A549 (cell line): ENCODE measurements around the gene ZNF443. TPM values are rescaled to one million over a fixed set of nuclear protein-coding genes. Genes with fewer than 3 reads are reported as not detected.

ENCODE experiments used
- ATAC-seq, 2 experiments: fragments of 200-7000 bp in 1 of 2; fragments of >200 bp in 1 of 2; cut with Nextera tagmentation in 1 of 2; cut with Tn5 transposase in 1 of 2; 3 replicates each; pipeline versions ENCODE4 v1.8.0 to v1.9.1; 2018 to 2020; ENCODE audit warnings: mild to moderate bottlenecking in 1 of 2, moderate library complexity in 1 of 2
- CTCF ChIA-PET: fragments of 300-600 bp; sonication (Branson Sonifier 250); formaldehyde crosslinking; extraction: SDS; loops from one replicate; lab custom pipeline; 2021; ENCODE audit warnings: antibody characterized with exemption, inconsistent platforms; lab: Yijun Ruan, JAX
- POLR2A ChIA-PET: fragments of 350-600 bp; formaldehyde crosslinking; extraction: SDS; loops from one replicate; lab custom pipeline; 2021; ENCODE audit warnings: antibody characterized with exemption, inconsistent platforms; lab: Yijun Ruan, JAX
- DNase-seq, 2 experiments: peaks; one replicate each; pipeline versions ENCODE4 v3.0.0 to v3.0.0-alpha.2; 2011 to 2016; ENCODE audit warnings: low read depth in 1 of 2, low spot score in 1 of 2
- FAIRE-seq: peaks from 2 replicates; lab custom pipeline; 2011; peaks lifted over from hg19 to GRCh38; lab: Jason Lieb, UNC
- H3K27ac ChIP-seq, 2 experiments: fragments of >200 bp; sonication (Bioruptor Twin); formaldehyde crosslinking; 3 replicates each; pipeline ENCODE4 v1.5.1; 2016 to 2017
- H3K4me1 ChIP-seq: fragments of >200 bp; sonication (Bioruptor Twin); formaldehyde crosslinking; 3 replicates; pipeline ENCODE4 v1.6.1; 2016
- H3K4me2 ChIP-seq: fragments of >200 bp; sonication (Bioruptor Twin); formaldehyde crosslinking; 3 replicates; pipeline ENCODE4 v1.6.1; 2016
- H3K4me3 ChIP-seq: fragments of >200 bp; sonication (Bioruptor Twin); formaldehyde crosslinking; 3 replicates; pipeline ENCODE4 v1.5.1; 2016
- H3K9me3 ChIP-seq: fragments of >200 bp; sonication (Bioruptor Twin); formaldehyde crosslinking; 3 replicates; pipeline ENCODE4 v1.6.1; 2016
- BHLHE40 ChIP-seq: IDR thresholded peaks from 2 replicates; pipeline ENCODE4 v1.6.1; 2012; ENCODE audit warnings: low read depth, low read length, inconsistent platforms
- GATA3 ChIP-seq: IDR thresholded peaks from 2 replicates; pipeline ENCODE4 v1.6.1; 2012; ENCODE audit warnings: borderline replicate concordance
- KDM5A ChIP-seq: fragments of 200-600 bp; sonication (generic); IDR thresholded peaks from 2 replicates; pipeline ENCODE4 v1.6.1; 2016; ENCODE audit warnings: antibody characterized with exemption, mild to moderate bottlenecking
- MYC ChIP-seq: IDR thresholded peaks from 2 replicates; pipeline ENCODE4 v1.6.1; 2012; ENCODE audit warnings: mild to moderate bottlenecking, inconsistent platforms, low read length, improper control_type of control experiment, borderline replicate concordance
- NR3C1 ChIP-seq: fragments of >200 bp; sonication (Bioruptor Twin); formaldehyde crosslinking; IDR thresholded peaks from 3 replicates; pipeline ENCODE4 v1.6.1; 2017
- PHF8 ChIP-seq: fragments of 200-600 bp; sonication (generic); IDR thresholded peaks from 2 replicates; pipeline ENCODE4 v1.6.1; 2016; ENCODE audit warnings: low read depth, mild to moderate bottlenecking, antibody characterized with exemption, moderate library complexity, borderline replicate concordance
- POLR2A ChIP-seq: IDR thresholded peaks from 2 replicates; pipeline ENCODE4 v1.6.1; 2012; ENCODE audit warnings: mild to moderate bottlenecking, low read length
- RFX5 ChIP-seq: fragments of 450-650 bp; IDR thresholded peaks from 2 replicates; pipeline ENCODE4 v1.7.1; 2014; ENCODE audit warnings: antibody characterized with exemption, mild to moderate bottlenecking, moderate library complexity
- SMC3 ChIP-seq: fragments of >200 bp; sonication (Bioruptor Twin); formaldehyde crosslinking; IDR thresholded peaks from 3 replicates; pipeline ENCODE4 v1.6.1; 2018; ENCODE audit warnings: inconsistent platforms
- WGBS: methylation state at CpG from one replicate; pipeline ENCODE4 v1.1.6; 2017; ENCODE audit errors: missing lambda C conversion rate; 5-methylcytosine and 5-hydroxymethylcytosine counted together
- polyA plus RNA-seq, 4 experiments: library from polyadenylated mRNA; depleted of rRNA in 3 of 4; stranded (reverse); fragments of >200 nt; fragmentation: RNase III in 1 of 4; extraction: RNeasy Plus Mini Kit Qiagen cat#74134 plus additional on column Dnase treatment in 1 of 4; gene quantifications; 2 replicates in 3 of 4; 3 replicates in 1 of 4; pipeline ENCODE4 v1.2.3, GENCODE V29; 2011 to 2017
- TF ChIP-seq, protein P1 (sequence below): fragments of 250-450 bp; sonication (Bioruptor Pico); IDR thresholded peaks from 2 replicates; pipeline ENCODE4 v1.5.0; 2020; ENCODE audit warnings: low read depth, mild to moderate bottlenecking, moderate library complexity
- TF ChIP-seq, protein P2 (sequence below): fragments of 450-650 bp; IDR thresholded peaks from 2 replicates; pipeline ENCODE4 v1.6.1; 2014; ENCODE audit warnings: antibody characterized with exemption
- TF ChIP-seq, protein P3 (sequence below): IDR thresholded peaks from 2 replicates; pipeline ENCODE4 v1.6.1; 2012
- TF ChIP-seq, protein P4 (sequence below): fragments of 200-600 bp; sonication (generic); IDR thresholded peaks from 2 replicates; pipeline ENCODE4 v1.6.1; 2016; ENCODE audit warnings: antibody characterized with exemption, mild to moderate bottlenecking, moderate library complexity

The ZNF443 gene
- polyA plus RNA-seq, 2 of the 4 experiments (the other 2 are of a cell fraction), result 1.0 to 1.1 TPM

DNA sequence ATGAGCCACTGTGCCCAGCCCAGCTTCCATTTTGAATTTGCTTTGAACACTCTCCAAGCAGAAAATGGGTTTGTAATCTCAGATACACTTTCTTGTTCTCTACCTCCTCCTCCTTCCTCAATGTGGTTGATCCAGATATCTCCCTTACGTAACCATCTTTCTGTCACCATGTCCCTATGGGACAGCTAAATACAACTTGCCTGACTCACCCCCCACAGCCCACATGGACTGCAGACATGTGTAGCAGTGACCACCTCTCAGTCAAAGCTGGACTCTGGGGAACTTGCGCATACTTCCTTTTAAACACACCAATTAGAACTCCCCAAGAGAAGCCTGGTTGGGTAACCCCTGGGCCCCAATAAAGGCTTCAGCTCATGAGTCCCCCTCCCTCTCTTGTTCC is 28.9 kb downstream of the ZNF443 start:
- WGBS, result 85% methylated on average over 2 of the region's 2 CpGs
- H3K4me2 ChIP-seq, result no peak overlapping the region
- FAIRE-seq (no peak), DNase-seq (no peak), ATAC-seq (no peak)
- no peaks in the 10 kb centered on the region; the same call in 2 of the 3 replicates for H3K9me3 ChIP-seq
- no peak overlapping the region for H3K27ac ChIP-seq
- ChIA-PET POLR2A (no interaction called here), CTCF (no interaction called here)
- H3K4me1 ChIP-seq, result no peaks in the 10 kb centered on the region
- no peak overlapping the region for H3K4me3 ChIP-seq
- TF ChIP-seq BHLHE40 (no peak), NR3C1 (no peak), PHF8 (no peak)

DNA sequence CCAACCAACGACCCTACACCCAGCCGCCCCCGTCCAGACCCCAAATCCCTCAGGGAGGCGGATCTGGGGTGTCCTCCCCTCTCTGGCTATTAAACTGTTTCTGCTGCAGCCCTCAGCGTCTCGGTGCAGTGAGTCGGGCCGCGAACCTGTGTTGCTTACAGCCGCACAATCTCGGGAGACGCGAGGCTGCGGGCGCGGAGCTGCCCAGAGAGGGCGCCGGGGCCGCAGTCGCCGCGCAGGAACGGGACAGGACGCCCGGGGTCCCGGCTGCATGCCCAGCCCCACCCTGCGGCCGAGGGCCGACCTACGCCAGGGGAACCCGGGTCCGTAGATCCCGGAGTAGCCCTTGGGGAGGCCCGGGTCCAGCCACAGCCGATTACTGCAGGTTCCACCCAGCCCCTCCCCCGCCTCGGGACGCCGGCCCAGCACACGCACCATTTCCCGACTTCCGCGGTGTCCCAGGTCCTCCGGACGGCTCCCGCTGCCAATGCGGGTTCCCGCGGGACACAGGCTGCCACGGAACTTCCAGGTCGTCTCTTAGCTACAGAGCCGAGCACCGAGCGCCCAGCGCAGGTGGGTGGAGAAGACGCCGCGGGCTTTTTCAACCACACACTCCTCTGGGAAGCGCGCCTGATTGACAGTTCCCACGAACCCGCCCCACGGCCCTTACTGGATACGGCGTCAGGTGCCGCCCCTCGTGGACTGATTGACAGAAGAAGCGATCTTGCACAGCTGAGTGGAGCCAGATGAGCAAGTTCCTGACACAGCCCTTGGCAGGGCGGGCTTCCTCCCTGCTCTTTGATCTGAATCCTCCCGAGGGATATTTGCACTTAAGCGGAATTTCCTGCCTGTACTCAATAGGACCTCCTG is 40.0 kb downstream of the ZNF443 start, which contains the start of gene ZNF799:
Gene ZNF799, minus strand, starts transcription at position 639 of the 870 bp plus-strand sequence. Its CDS starts 201 bp downstream, at position 438.
- Histone ChIP-seq H3K4me2 (peak within 1 kb of the TSS; percentile 80), H3K27ac (peak within 1 kb of the TSS; percentile 64 to 87), H3K9me3 (peaks cover 13% of the 10 kb centered on the region; the same call in 1 of the 3 replicates), H3K4me3 (peak within 1 kb of the TSS; percentile 60), H3K4me1 (no peaks in the 10 kb centered on the region)
- DNase-seq (peak; percentile 51 to 94), ATAC-seq (peak; percentile 98), FAIRE-seq (no peak)
- ChIA-PET CTCF (no interaction called here), POLR2A (interaction anchor here (1.0 to 1.1 kb wide), 2 partner anchors 106 to 210 kb away, joined by 3 to 4 read pairs; partner anchors contain the start of genes ZNF44, ZNF490 and ZNF791)
- WGBS, result 1% methylated on average over 14 of the region's 71 CpGs
- TF ChIP-seq PHF8, result 0 out of 2 replicates have a peak, but pooled peaks have one; percentile 30
- TF ChIP-seq, protein P1, sequence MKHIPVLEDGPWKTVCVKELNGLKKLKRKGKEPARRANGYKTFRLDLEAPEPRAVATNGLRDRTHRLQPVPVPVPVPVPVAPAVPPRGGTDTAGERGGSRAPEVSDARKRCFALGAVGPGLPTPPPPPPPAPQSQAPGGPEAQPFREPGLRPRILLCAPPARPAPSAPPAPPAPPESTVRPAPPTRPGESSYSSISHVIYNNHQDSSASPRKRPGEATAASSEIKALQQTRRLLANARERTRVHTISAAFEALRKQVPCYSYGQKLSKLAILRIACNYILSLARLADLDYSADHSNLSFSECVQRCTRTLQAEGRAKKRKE (CRISPR knock-in tag), result no peak
- TF ChIP-seq, protein P2, sequence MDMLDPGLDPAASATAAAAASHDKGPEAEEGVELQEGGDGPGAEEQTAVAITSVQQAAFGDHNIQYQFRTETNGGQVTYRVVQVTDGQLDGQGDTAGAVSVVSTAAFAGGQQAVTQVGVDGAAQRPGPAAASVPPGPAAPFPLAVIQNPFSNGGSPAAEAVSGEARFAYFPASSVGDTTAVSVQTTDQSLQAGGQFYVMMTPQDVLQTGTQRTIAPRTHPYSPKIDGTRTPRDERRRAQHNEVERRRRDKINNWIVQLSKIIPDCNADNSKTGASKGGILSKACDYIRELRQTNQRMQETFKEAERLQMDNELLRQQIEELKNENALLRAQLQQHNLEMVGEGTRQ, result peak; percentile 62
- no peak for TF ChIP-seq SMC3
- no peak for TF ChIP-seq GATA3
- TF ChIP-seq, protein P3, sequence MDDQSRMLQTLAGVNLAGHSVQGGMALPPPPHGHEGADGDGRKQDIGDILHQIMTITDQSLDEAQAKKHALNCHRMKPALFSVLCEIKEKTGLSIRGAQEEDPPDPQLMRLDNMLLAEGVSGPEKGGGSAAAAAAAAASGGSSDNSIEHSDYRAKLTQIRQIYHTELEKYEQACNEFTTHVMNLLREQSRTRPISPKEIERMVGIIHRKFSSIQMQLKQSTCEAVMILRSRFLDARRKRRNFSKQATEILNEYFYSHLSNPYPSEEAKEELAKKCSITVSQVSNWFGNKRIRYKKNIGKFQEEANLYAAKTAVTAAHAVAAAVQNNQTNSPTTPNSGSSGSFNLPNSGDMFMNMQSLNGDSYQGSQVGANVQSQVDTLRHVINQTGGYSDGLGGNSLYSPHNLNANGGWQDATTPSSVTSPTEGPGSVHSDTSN, result peak; percentile 82
- TF ChIP-seq POLR2A, result peak; percentile 19
- TF ChIP-seq, protein P4, sequence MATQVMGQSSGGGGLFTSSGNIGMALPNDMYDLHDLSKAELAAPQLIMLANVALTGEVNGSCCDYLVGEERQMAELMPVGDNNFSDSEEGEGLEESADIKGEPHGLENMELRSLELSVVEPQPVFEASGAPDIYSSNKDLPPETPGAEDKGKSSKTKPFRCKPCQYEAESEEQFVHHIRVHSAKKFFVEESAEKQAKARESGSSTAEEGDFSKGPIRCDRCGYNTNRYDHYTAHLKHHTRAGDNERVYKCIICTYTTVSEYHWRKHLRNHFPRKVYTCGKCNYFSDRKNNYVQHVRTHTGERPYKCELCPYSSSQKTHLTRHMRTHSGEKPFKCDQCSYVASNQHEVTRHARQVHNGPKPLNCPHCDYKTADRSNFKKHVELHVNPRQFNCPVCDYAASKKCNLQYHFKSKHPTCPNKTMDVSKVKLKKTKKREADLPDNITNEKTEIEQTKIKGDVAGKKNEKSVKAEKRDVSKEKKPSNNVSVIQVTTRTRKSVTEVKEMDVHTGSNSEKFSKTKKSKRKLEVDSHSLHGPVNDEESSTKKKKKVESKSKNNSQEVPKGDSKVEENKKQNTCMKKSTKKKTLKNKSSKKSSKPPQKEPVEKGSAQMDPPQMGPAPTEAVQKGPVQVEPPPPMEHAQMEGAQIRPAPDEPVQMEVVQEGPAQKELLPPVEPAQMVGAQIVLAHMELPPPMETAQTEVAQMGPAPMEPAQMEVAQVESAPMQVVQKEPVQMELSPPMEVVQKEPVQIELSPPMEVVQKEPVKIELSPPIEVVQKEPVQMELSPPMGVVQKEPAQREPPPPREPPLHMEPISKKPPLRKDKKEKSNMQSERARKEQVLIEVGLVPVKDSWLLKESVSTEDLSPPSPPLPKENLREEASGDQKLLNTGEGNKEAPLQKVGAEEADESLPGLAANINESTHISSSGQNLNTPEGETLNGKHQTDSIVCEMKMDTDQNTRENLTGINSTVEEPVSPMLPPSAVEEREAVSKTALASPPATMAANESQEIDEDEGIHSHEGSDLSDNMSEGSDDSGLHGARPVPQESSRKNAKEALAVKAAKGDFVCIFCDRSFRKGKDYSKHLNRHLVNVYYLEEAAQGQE, result peak; percentile 46
- TF ChIP-seq RFX5, result no peak
- TF ChIP-seq KDM5A, result no peak
- TF ChIP-seq MYC, result no peak
